GM19035 (cell line): ENCODE measurements around the gene SLC38A6.

Experiments
- ATAC-seq: cut with Tn5 transposase; IDR thresholded peaks from one replicate; pipeline ENCODE4 v1.9.1; 2021; ENCODE audit not compliant: unreplicated experiment

Gene SLC38A6

GRCh38 chr14:61101803-61102548 lies 120.9 kb downstream of the SLC38A6 start:
- ATAC-seq: no peak
